Measurements from ENCODE around the gene MSI1. TPM values are rescaled to one million over a fixed set of nuclear protein-coding genes. Genes with fewer than 3 reads are reported as not detected.
A peak's percentile ranks its signal among the peaks of the same experiment; 100 is the strongest.

The MSI1 gene
- total RNA-seq, 1 experiment from 2014 or later, result 3.1 TPM

GRCh38 chr12:120377611-120378010 is 8.6 kb upstream of the MSI1 start:
- no peak for DNase-seq (ENCODE audit: low read depth)

GRCh38 chr12:120376934-120377572 is 8.1 kb upstream of the MSI1 start:
- DNase-seq (ENCODE audit: low read depth), result no peak

- DNase-seq (ENCODE audit: low read depth), result no peak
Observed at GRCh38 chr12:120376416-120376815, 7.5 kb upstream of the MSI1 start.

- DNase-seq (ENCODE audit: low read depth), result no peak
Observed at GRCh38 chr12:120376009-120376408, 7.0 kb upstream of the MSI1 start.

GRCh38 chr12:120373683-120374082 is 4.7 kb upstream of the MSI1 start:
- DNase-seq (ENCODE audit: low read depth), result no peak

- no peak for DNase-seq (ENCODE audit: low read depth)
Observed at GRCh38 chr12:120370343-120371243, 1.6 kb upstream of the MSI1 start.

GRCh38 chr12:120369603-120370342 is 809 bp upstream of the MSI1 start:
- DNase-seq (ENCODE audit: low read depth), result no peak

GRCh38 chr12:120367924-120368788 is 808 bp downstream of the MSI1 start:
- peak; percentile 39 for DNase-seq (ENCODE audit: low read depth)

GRCh38 chr12:120367233-120367923 is 1.6 kb downstream of the MSI1 start:
- DNase-seq (ENCODE audit: low read depth), result no peak

GRCh38 chr12:120366845-120367232 is 2.1 kb downstream of the MSI1 start:
- no peak for DNase-seq (ENCODE audit: low read depth)

- no peak for DNase-seq (ENCODE audit: low read depth)
Observed at GRCh38 chr12:120366341-120366705, 2.6 kb downstream of the MSI1 start.

GRCh38 chr12:120365675-120366340 is 3.2 kb downstream of the MSI1 start:
- DNase-seq (ENCODE audit: low read depth), result no peak

GRCh38 chr12:120364487-120364886 is 4.5 kb downstream of the MSI1 start:
- no peak for DNase-seq (ENCODE audit: low read depth)

GRCh38 chr12:120363274-120363855 is 5.6 kb downstream of the MSI1 start:
- DNase-seq (ENCODE audit: low read depth), result no peak

GRCh38 chr12:120362516-120363273 is 6.3 kb downstream of the MSI1 start:
- no peak for DNase-seq (ENCODE audit: low read depth)

- peak; percentile 87 for DNase-seq (ENCODE audit: low read depth)
Observed at GRCh38 chr12:120361506-120362208, 7.3 kb downstream of the MSI1 start.

- DNase-seq (ENCODE audit: low read depth), result no peak
Observed at GRCh38 chr12:120359128-120359527, 9.8 kb downstream of the MSI1 start.

- DNase-seq (ENCODE audit: low read depth), result no peak
Observed at GRCh38 chr12:120358412-120359100, 10.4 kb downstream of the MSI1 start.

Measured in Daoy (cell line).